SK-N-MC (cell line): ENCODE data around the gene TRPM2.

Experiments
- DNase-seq: peaks from one replicate; pipeline ENCODE4 v3.0.0-alpha.2; 2011; ENCODE audit warnings: low read depth, low spot score
- H3K27ac ChIP-seq: fragments of 200-600 bp; sonication (generic); 2 replicates; pipeline ENCODE4 v1.5.1; 2016; ENCODE audit warnings: mixed run types
- H3K36me3 ChIP-seq: fragments of 200-600 bp; sonication (generic); 2 replicates; pipeline ENCODE4 v1.6.1; 2017; ENCODE audit warnings: antibody characterized with exemption, low read length, mixed read lengths; ENCODE audit not compliant: insufficient read depth
- H3K4me3 ChIP-seq: fragments of 200-600 bp; sonication (generic); 2 replicates; pipeline ENCODE4 v1.5.1; 2016
- H3K9ac ChIP-seq: fragments of 200-600 bp; sonication (generic); 2 replicates; pipeline ENCODE4 v1.8.0; 2017; ENCODE audit warnings: mixed run types, mixed read lengths; ENCODE audit not compliant: insufficient read length
- H3K9me3 ChIP-seq: fragments of 200-600 bp; sonication (generic); 2 replicates; pipeline ENCODE4 v1.6.1; 2017; ENCODE audit warnings: low read depth, mild to moderate bottlenecking, antibody characterized with exemption, low read length, moderate library complexity, mixed read lengths
- EZH2 ChIP-seq: fragments of 200-600 bp; sonication (generic); IDR thresholded peaks from one replicate; pipeline ENCODE4 v1.6.1; 2017; ENCODE audit warnings: antibody characterized with exemption
- FOXP2 ChIP-seq: optimal IDR thresholded peaks from 2 replicates; pipeline ENCODE3; 2011; ENCODE audit warnings: mild to moderate bottlenecking, moderate library complexity; ENCODE audit not compliant: insufficient read depth; ENCODE audit errors: extremely low read length, control extremely low read depth
- POLR2AphosphoS5 ChIP-seq: IDR thresholded peaks from 2 replicates; pipeline ENCODE4 v1.6.1; 2012; ENCODE audit warnings: mild to moderate bottlenecking, low read depth, low read length, borderline replicate concordance

Gene TRPM2

GRCh38 chr21:44378646-44379514 lies 25.5 kb downstream of the TRPM2 start:
- no peak for TF ChIP-seq EZH2
- TF ChIP-seq FOXP2, result no peak
- TF ChIP-seq POLR2AphosphoS5, result no peak
- no peak overlapping the region for H3K27ac ChIP-seq

DNA sequence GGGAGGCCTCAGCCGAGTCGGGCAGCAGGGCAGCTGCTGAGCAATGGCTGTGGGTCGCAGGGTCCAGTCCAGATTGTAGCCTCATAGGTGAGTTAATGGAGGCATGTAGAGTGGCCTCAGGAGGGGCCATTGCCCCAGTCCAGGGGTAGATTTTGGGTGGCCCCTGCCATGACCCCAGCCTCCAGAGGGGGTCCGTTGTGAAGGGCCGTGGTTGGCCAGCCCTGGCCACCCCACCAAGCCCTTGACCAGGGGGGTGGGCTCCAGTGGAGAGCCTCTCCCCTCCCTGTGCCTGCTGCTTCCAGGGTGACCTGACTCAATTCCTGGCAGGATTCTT lies 26.1 kb downstream of the TRPM2 start:
- no peaks in the 10 kb centered on the region for H3K36me3 ChIP-seq
- TF ChIP-seq POLR2AphosphoS5 (no peak), FOXP2 (no peak), EZH2 (no peak)
- H3K9me3 ChIP-seq, result no peaks in the 10 kb centered on the region
- no peak overlapping the region for H3K9ac ChIP-seq
- H3K4me3 ChIP-seq, result no peak overlapping the region
- DNase-seq, result no peak
- H3K27ac ChIP-seq, result no peak overlapping the region

More at GRCh38 chr21:44378646-44379514, 25.5 kb downstream of the TRPM2 start:
- Histone ChIP-seq H3K4me3 (no peak overlapping the region), H3K9me3 (no peaks in the 10 kb centered on the region), H3K36me3 (no peaks in the 10 kb centered on the region), H3K9ac (no peak overlapping the region)
- DNase-seq, result no peak

DNA sequence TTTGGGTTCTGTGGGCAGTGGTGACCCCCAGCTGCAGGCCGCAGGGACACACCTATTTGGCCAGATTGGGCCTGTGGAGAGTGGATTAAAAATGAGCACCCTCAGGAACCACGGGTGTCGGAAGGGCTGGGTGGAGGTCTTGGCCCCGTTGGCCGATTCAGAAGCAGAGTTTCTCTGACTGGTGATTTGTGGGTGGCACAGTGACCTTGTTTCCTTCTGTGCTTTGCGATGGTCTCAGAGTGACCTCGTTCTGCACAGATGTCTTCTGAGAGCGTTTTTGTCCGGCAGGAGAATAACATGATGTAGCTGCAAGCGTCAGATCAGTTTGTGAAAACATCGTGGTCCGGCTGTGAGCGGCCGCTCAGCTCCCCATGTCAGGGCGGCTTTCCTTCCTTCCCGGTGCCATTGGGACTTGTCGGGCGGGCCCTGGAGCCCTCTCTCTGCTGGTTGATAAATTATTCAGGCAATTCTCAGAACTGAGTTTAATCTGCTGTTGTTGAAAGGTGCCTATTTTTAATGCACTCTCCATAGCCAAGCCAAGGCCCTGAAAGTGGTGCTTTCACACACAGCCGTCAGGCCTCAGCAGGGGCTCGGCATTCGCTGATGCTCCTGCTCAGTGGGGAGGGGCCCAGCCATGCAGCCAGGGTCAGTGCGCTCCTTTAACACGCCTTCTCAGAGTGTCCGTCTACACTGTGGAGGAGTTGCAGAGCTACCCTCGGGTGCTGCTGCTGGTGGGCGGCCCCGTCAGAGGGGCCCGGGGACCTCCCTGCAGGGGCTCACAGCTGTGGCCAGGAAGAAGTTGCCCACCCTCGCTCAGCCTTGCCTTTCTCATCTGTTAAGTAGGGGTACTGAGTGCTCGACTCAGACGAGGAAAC lies 26.8 kb downstream of the TRPM2 start:
- DNase-seq, result no peak
- Histone ChIP-seq H3K9me3 (no peaks in the 10 kb centered on the region), H3K4me3 (no peak overlapping the region), H3K9ac (no peak overlapping the region), H3K27ac (no peak overlapping the region), H3K36me3 (no peaks in the 10 kb centered on the region)
- TF ChIP-seq EZH2, result no peak
- TF ChIP-seq POLR2AphosphoS5, result no peak
- no peak for TF ChIP-seq FOXP2

GRCh38 chr21:44380876-44381275 lies 27.5 kb downstream of the TRPM2 start:
- no peak overlapping the region for H3K9ac ChIP-seq
- TF ChIP-seq EZH2, result no peak
- TF ChIP-seq FOXP2, result no peak
- no peak for TF ChIP-seq POLR2AphosphoS5
- DNase-seq, result no peak
- no peaks in the 10 kb centered on the region for H3K36me3 ChIP-seq
- H3K4me3 ChIP-seq, result no peak overlapping the region
- no peaks in the 10 kb centered on the region; the same call in 1 of the 2 replicates for H3K9me3 ChIP-seq
- H3K27ac ChIP-seq, result no peak overlapping the region

GRCh38 chr21:44381874-44382273 lies 28.5 kb downstream of the TRPM2 start:
- Histone ChIP-seq H3K4me3 (no peak overlapping the region), H3K36me3 (no peaks in the 10 kb centered on the region), H3K9me3 (no peaks in the 10 kb centered on the region; the same call in 1 of the 2 replicates), H3K9ac (no peak overlapping the region), H3K27ac (no peak overlapping the region)
- no peak for DNase-seq
- no peak for TF ChIP-seq POLR2AphosphoS5

- TF ChIP-seq FOXP2, result no peak
- no peak for TF ChIP-seq POLR2AphosphoS5
- TF ChIP-seq EZH2, result no peak
- no peak overlapping the region for H3K4me3 ChIP-seq
- no peak overlapping the region for H3K9ac ChIP-seq
- DNase-seq, result no peak
- no peak overlapping the region for H3K27ac ChIP-seq
- H3K9me3 ChIP-seq, result no peaks in the 10 kb centered on the region; the same call in 1 of the 2 replicates
- no peaks in the 10 kb centered on the region for H3K36me3 ChIP-seq
These were observed 29.1 kb downstream of the TRPM2 start for GRCh38 chr21:44382536-44382935.

GRCh38 chr21:44383216-44383615 lies 29.8 kb downstream of the TRPM2 start:
- TF ChIP-seq POLR2AphosphoS5, result no peak
- no peak for TF ChIP-seq EZH2
- TF ChIP-seq FOXP2, result no peak
- no peak overlapping the region for H3K9ac ChIP-seq

DNA sequence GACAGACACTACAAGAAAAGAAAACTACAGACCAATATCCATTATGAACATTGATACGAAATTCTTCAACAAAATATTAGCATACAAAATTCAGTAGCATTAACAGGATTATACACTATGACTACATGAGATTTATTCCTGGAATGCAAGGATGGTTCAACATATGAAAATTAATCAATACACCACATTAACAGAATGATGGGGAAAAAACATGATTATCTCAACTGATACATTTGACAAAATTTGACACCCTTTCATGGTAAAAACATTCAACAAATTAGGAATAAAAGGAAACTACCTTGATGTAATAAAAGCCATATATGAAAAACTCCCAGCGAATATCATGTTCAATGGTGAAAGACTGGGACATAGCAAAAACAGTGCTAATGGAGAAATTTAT lies 31.5 kb downstream of the TRPM2 start:
- Histone ChIP-seq H3K9ac (no peak overlapping the region), H3K27ac (no peak overlapping the region), H3K9me3 (no peaks in the 10 kb centered on the region; the same call in 1 of the 2 replicates), H3K4me3 (no peak overlapping the region), H3K36me3 (no peaks in the 10 kb centered on the region)
- TF ChIP-seq EZH2, result no peak
- TF ChIP-seq POLR2AphosphoS5, result no peak
- no peak for TF ChIP-seq FOXP2
- DNase-seq, result no peak

More at GRCh38 chr21:44383216-44383615, 29.8 kb downstream of the TRPM2 start:
- no peak overlapping the region for H3K4me3 ChIP-seq
- no peak for DNase-seq
- no peak overlapping the region for H3K27ac ChIP-seq
- H3K36me3 ChIP-seq, result no peaks in the 10 kb centered on the region
- H3K9me3 ChIP-seq, result no peaks in the 10 kb centered on the region; the same call in 1 of the 2 replicates
